HCT116 (cell line): ENCODE measurements around the gene F10. TPM values are rescaled to one million over a fixed set of nuclear protein-coding genes. Genes with fewer than 3 reads are reported as not detected.

ENCODE experiments used
- ATAC-seq: fragments of 200-7000 bp; cut with Tn5 transposase; 2 replicates; pipeline ENCODE4 v1.9.1; 2020; ENCODE audit warnings: mild to moderate bottlenecking, moderate library complexity
- BruUV-seq: library from RNA; stranded (reverse); fragments of 400-500 nt; replicated peaks from 2 replicates; lab custom pipeline; 2021; lab: Mats Ljungman, UMichigan
- CTCF ChIA-PET: fragments of 300-600 bp; sonication (Branson Sonifier 250); formaldehyde crosslinking; loops from one replicate; lab custom pipeline; 2021; ENCODE audit warnings: antibody characterized with exemption; lab: Charles Lee
- POLR2A ChIA-PET: fragments of 300-600, 350-600 bp; sonication (Branson Sonifier 250); formaldehyde crosslinking; loops from one replicate; lab custom pipeline; 2021; ENCODE audit warnings: antibody characterized with exemption; lab: Charles Lee
- RAD21 ChIA-PET, 2 experiments: fragments of 300-600 bp; sonication (Branson Sonifier 250); formaldehyde crosslinking; loops; one replicate each; lab custom pipeline; 2023; ENCODE audit warnings: low total read pairs in 2 of 2; ENCODE audit not compliant: uncharacterized antibody in 2 of 2, unreplicated experiment in 2 of 2, low non-redundant PET in 1 of 2; lab: Charles Lee
- DNase-seq: peaks from one replicate; pipeline ENCODE4 v3.0.0-alpha.2; 2010; ENCODE audit warnings: low read depth, low spot score
- H2AFZ ChIP-seq: fragments of 200-600 bp; shearing (Covaris generic), sonication (generic); 2 replicates; pipeline ENCODE4 v1.6.1; 2017; ENCODE audit warnings: low read depth, mixed run types, mixed read lengths, antibody characterized with exemption, low read length; ENCODE audit not compliant: poor library complexity, severe bottlenecking
- H3K27ac ChIP-seq: 2 replicates; pipeline ENCODE4 v1.5.1; 2012; ENCODE audit warnings: low read depth, low read length
- H3K27me3 ChIP-seq: fragments of 200-600 bp; sonication (generic); 2 replicates; pipeline ENCODE4 v1.6.1; 2016; ENCODE audit warnings: mixed run types, low read length, mixed read lengths; ENCODE audit not compliant: insufficient read depth
- H3K36me3 ChIP-seq, 2 experiments: fragments of 200-500 bp in 1 of 2; fragments of 200-600 bp in 1 of 2; sonication (Bioruptor generic) in 1 of 2; sonication (generic) in 1 of 2; 2 replicates each; pipeline versions ENCODE4 v1.5.1 to v1.6.1; 2014 to 2016; ENCODE audit warnings: low read length in 2 of 2, inconsistent platforms in 1 of 2, mixed read lengths in 1 of 2, mixed run types in 1 of 2; ENCODE audit not compliant: insufficient read depth in 2 of 2, control insufficient read depth in 1 of 2
- H3K4me1 ChIP-seq, 2 experiments: fragments of 200-600 bp in 1 of 2; sonication (generic) in 1 of 2; 2 replicates each; pipeline versions ENCODE4 v1.5.1 to v1.6.1; 2012 to 2017; ENCODE audit warnings: low read length in 2 of 2, inconsistent platforms in 1 of 2, mild to moderate bottlenecking in 1 of 2, mixed read lengths in 1 of 2, mixed run types in 1 of 2, moderate library complexity in 1 of 2; ENCODE audit not compliant: insufficient read depth in 2 of 2, control insufficient read depth in 1 of 2
- H3K4me2 ChIP-seq: fragments of 200-600 bp; sonication (generic); 2 replicates; pipeline ENCODE4 v1.6.1; 2017; ENCODE audit warnings: mixed run types, low read length, mixed read lengths
- H3K4me3 ChIP-seq, 2 experiments: fragments of 200-600 bp in 1 of 2; sonication (generic) in 1 of 2; replicated peaks in 1 of 2; 2 replicates each; pipeline ENCODE4 v1.5.1; 2011 to 2016; ENCODE audit warnings: low read length in 2 of 2, control low read depth in 1 of 2, low read depth in 1 of 2, mild to moderate bottlenecking in 1 of 2, mixed read lengths in 1 of 2, mixed run types in 1 of 2
- H3K79me2 ChIP-seq: fragments of 200-600 bp; sonication (generic); 2 replicates; pipeline ENCODE4 v1.6.1; 2017; ENCODE audit warnings: mild to moderate bottlenecking, mixed run types, low read length, moderate library complexity, mixed read lengths; ENCODE audit not compliant: insufficient read depth
- H3K9ac ChIP-seq: fragments of 200-600 bp; sonication (generic); 2 replicates; pipeline ENCODE4 v1.6.1; 2016; ENCODE audit warnings: low read length, mixed read lengths
- H3K9me2 ChIP-seq: fragments of 200-600 bp; sonication (generic), shearing (Covaris generic); 2 replicates; pipeline ENCODE4 v1.6.1; 2017; ENCODE audit warnings: mixed run types, mild to moderate bottlenecking, moderate library complexity; ENCODE audit not compliant: insufficient read depth
- H3K9me3 ChIP-seq, 2 experiments: fragments of 200-500 bp in 1 of 2; fragments of 200-600 bp in 1 of 2; sonication (Bioruptor generic) in 1 of 2; sonication (generic) in 1 of 2; 2 replicates each; pipeline ENCODE4 v1.6.1; 2014 to 2017; ENCODE audit warnings: low read length in 2 of 2, mixed read lengths in 2 of 2, inconsistent platforms in 1 of 2, low read depth in 1 of 2, mild to moderate bottlenecking in 1 of 2, mixed run types in 1 of 2, moderate library complexity in 1 of 2; ENCODE audit not compliant: control insufficient read depth in 1 of 2, insufficient read depth in 1 of 2
- H4K20me1 ChIP-seq: fragments of 200-600 bp; sonication (generic), shearing (Covaris generic); 2 replicates; pipeline ENCODE4 v1.6.1; 2017; ENCODE audit warnings: mixed run types, mild to moderate bottlenecking, moderate library complexity; ENCODE audit not compliant: insufficient read depth
- CEBPB ChIP-seq: IDR thresholded peaks from 2 replicates; pipeline ENCODE4 v1.6.1; 2012; ENCODE audit warnings: low read depth
- EGR1 ChIP-seq: IDR thresholded peaks from 2 replicates; pipeline ENCODE4 v1.6.1; 2012; ENCODE audit warnings: low read depth
- ELF1 ChIP-seq: IDR thresholded peaks from 2 replicates; pipeline ENCODE4 v1.6.1; 2012; ENCODE audit warnings: low read depth, borderline replicate concordance
- EZH2 ChIP-seq: fragments of 200-600 bp; sonication (generic); IDR thresholded peaks from 2 replicates; pipeline ENCODE4 v1.6.1; 2017; ENCODE audit warnings: antibody characterized with exemption, mixed run types
- EZH2phosphoT487 ChIP-seq: fragments of 200-600 bp; IDR thresholded peaks from 2 replicates; pipeline ENCODE4 v1.6.1; 2018; ENCODE audit warnings: antibody characterized with exemption, borderline replicate concordance
- FOSL1 ChIP-seq: IDR thresholded peaks from 2 replicates; pipeline ENCODE4 v1.6.1; 2012; ENCODE audit warnings: low read depth
- JUND ChIP-seq: IDR thresholded peaks from 2 replicates; pipeline ENCODE4 v1.6.1; 2012
- POLR2AphosphoS5 ChIP-seq: IDR thresholded peaks from 2 replicates; pipeline ENCODE4 v1.6.1; 2011; ENCODE audit warnings: mild to moderate bottlenecking, low read depth, low read length, moderate library complexity
- RAD21 ChIP-seq: IDR thresholded peaks from 2 replicates; pipeline ENCODE4 v1.6.1; 2012; ENCODE audit warnings: low read depth, mild to moderate bottlenecking
- SIN3A ChIP-seq: IDR thresholded peaks from 2 replicates; pipeline ENCODE4 v1.6.1; 2012; ENCODE audit warnings: low read depth
- SRF ChIP-seq: IDR thresholded peaks from 2 replicates; pipeline ENCODE4 v1.6.1; 2012; ENCODE audit warnings: low read depth
- TCF7L2 ChIP-seq: IDR thresholded peaks from 2 replicates; pipeline ENCODE4 v1.7.0; 2011; ENCODE audit warnings: borderline replicate concordance, inconsistent platforms; ENCODE audit not compliant: insufficient read depth, insufficient read length; ENCODE audit errors: extremely low read depth
- YY1 ChIP-seq: IDR thresholded peaks from 2 replicates; pipeline ENCODE4 v1.6.1; 2011; ENCODE audit warnings: low read length, low read depth, moderate library complexity, mild to moderate bottlenecking; ENCODE audit not compliant: insufficient replicate concordance; ENCODE audit errors: extremely low read depth
- ZFX ChIP-seq: fragments of 450-650 bp; IDR thresholded peaks from 2 replicates; pipeline ENCODE4 v1.6.1; 2017
- intact Hi-C: fragments of 100-400 bp; cut with micrococcal nuclease; formaldehyde crosslinking; loops from 2 replicates; pipeline ENCODE4 v1.10.0; 2022
- total RNA-seq: library from RNA; stranded (reverse); gene quantifications from one replicate; pipeline ENCODE4 v1.2.1, GENCODE V29; 2021; ENCODE audit not compliant: unreplicated experiment
- TF ChIP-seq, protein P1 (sequence below): IDR thresholded peaks from 2 replicates; pipeline ENCODE4 v1.6.1; 2012
- TF ChIP-seq, protein P2 (sequence below), 3 experiments: fragments of 200-600 bp in 1 of 3; sonication (generic) in 1 of 3; IDR thresholded peaks in 2 of 3; conservative IDR thresholded peaks in 1 of 3; 2 replicates each; pipeline ENCODE4 v1.5.1; 2012 to 2017; ENCODE audit warnings: low read depth in 2 of 3, low read length in 2 of 3, antibody characterized with exemption in 1 of 3, borderline replicate concordance in 1 of 3, control low read depth in 1 of 3, mild to moderate bottlenecking in 1 of 3, mixed read lengths in 1 of 3, mixed run types in 1 of 3, moderate library complexity in 1 of 3; ENCODE audit not compliant: insufficient read depth in 1 of 3
- TF ChIP-seq, protein P3 (sequence below): IDR thresholded peaks from 2 replicates; pipeline ENCODE4 v1.6.1; 2012
- TF ChIP-seq, protein P4 (sequence below): IDR thresholded peaks from 2 replicates; pipeline ENCODE4 v1.6.1; 2012; ENCODE audit warnings: low read depth
- TF ChIP-seq, protein P5 (sequence below): IDR thresholded peaks from 2 replicates; pipeline ENCODE4 v1.6.1; 2011; ENCODE audit warnings: mild to moderate bottlenecking, low read length, moderate library complexity; ENCODE audit not compliant: insufficient replicate concordance; ENCODE audit errors: extremely low read depth

F10 gene
- total RNA-seq, 1 experiment from 2014 or later: 4.0 TPM

DNA sequence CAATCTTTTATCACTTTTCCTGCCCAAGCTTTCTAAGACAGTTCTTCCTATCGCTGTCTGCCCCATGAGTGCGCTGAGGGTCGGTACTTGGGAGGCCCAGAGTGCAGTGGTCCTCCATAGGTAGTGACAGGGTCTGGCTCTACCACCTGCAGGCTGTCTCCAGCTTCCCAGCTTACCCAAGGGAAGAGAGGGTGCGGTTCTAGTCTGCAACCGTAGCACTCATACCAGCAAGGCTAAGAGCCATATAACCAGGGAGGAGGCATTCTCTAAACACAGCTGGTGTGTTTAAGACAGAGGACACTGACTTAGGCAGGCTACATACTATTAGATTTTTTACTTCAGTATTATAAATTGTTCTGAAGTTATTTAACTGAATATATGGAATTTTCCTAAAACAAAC lies 44.1 kb downstream of the F10 start:
- H3K36me3 ChIP-seq: 0 out of 4 replicates have a peak, but pooled peaks cover 0 to 8% of the 10 kb centered on the region in 2 experiments
- H3K9me2 ChIP-seq: no peaks in the 10 kb centered on the region
- RAD21 ChIA-PET: no interaction called here
- H3K27ac ChIP-seq: no peak overlapping the region
- intact Hi-C loops: no loop called here
- DNase-seq (no peak), ATAC-seq (no peak)
- H3K4me1 ChIP-seq: no peaks in the 10 kb centered on the region
- no peak overlapping the region for H3K4me3 ChIP-seq
- POLR2A ChIA-PET: no interaction called here
- H2AFZ ChIP-seq: no peak overlapping the region
- TF ChIP-seq EGR1: no peak
- TF ChIP-seq EZH2phosphoT487: no peak
- TF ChIP-seq, protein P1, sequence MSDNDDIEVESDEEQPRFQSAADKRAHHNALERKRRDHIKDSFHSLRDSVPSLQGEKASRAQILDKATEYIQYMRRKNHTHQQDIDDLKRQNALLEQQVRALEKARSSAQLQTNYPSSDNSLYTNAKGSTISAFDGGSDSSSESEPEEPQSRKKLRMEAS: no peak
- TF ChIP-seq POLR2AphosphoS5: no peak
- TF ChIP-seq, protein P2, sequence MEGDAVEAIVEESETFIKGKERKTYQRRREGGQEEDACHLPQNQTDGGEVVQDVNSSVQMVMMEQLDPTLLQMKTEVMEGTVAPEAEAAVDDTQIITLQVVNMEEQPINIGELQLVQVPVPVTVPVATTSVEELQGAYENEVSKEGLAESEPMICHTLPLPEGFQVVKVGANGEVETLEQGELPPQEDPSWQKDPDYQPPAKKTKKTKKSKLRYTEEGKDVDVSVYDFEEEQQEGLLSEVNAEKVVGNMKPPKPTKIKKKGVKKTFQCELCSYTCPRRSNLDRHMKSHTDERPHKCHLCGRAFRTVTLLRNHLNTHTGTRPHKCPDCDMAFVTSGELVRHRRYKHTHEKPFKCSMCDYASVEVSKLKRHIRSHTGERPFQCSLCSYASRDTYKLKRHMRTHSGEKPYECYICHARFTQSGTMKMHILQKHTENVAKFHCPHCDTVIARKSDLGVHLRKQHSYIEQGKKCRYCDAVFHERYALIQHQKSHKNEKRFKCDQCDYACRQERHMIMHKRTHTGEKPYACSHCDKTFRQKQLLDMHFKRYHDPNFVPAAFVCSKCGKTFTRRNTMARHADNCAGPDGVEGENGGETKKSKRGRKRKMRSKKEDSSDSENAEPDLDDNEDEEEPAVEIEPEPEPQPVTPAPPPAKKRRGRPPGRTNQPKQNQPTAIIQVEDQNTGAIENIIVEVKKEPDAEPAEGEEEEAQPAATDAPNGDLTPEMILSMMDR (IDR thresholded peaks at IDR 0.05 in 2 of 3, conservative IDR thresholded peaks at IDR 0.05 in 1 of 3; ENCODE audit: borderline replicate concordance in 1 of 3, insufficient read depth in 1 of 3, low read depth in 2 of 3, low read length in 2 of 3): no peak
- no peak for TF ChIP-seq ZFX
- no peak for TF ChIP-seq RAD21
- TF ChIP-seq EZH2: no peak
- TF ChIP-seq TCF7L2: no peak
- TF ChIP-seq CEBPB: no peak
- TF ChIP-seq, protein P3, sequence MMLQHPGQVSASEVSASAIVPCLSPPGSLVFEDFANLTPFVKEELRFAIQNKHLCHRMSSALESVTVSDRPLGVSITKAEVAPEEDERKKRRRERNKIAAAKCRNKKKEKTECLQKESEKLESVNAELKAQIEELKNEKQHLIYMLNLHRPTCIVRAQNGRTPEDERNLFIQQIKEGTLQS: no peak
- no peak for TF ChIP-seq SRF
- TF ChIP-seq, protein P4, sequence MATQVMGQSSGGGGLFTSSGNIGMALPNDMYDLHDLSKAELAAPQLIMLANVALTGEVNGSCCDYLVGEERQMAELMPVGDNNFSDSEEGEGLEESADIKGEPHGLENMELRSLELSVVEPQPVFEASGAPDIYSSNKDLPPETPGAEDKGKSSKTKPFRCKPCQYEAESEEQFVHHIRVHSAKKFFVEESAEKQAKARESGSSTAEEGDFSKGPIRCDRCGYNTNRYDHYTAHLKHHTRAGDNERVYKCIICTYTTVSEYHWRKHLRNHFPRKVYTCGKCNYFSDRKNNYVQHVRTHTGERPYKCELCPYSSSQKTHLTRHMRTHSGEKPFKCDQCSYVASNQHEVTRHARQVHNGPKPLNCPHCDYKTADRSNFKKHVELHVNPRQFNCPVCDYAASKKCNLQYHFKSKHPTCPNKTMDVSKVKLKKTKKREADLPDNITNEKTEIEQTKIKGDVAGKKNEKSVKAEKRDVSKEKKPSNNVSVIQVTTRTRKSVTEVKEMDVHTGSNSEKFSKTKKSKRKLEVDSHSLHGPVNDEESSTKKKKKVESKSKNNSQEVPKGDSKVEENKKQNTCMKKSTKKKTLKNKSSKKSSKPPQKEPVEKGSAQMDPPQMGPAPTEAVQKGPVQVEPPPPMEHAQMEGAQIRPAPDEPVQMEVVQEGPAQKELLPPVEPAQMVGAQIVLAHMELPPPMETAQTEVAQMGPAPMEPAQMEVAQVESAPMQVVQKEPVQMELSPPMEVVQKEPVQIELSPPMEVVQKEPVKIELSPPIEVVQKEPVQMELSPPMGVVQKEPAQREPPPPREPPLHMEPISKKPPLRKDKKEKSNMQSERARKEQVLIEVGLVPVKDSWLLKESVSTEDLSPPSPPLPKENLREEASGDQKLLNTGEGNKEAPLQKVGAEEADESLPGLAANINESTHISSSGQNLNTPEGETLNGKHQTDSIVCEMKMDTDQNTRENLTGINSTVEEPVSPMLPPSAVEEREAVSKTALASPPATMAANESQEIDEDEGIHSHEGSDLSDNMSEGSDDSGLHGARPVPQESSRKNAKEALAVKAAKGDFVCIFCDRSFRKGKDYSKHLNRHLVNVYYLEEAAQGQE: no peak
- TF ChIP-seq ELF1: no peak
- no peak for TF ChIP-seq JUND
- no peak for TF ChIP-seq SIN3A
- no peak for TF ChIP-seq YY1
- no peak for TF ChIP-seq FOSL1
- TF ChIP-seq, protein P5, sequence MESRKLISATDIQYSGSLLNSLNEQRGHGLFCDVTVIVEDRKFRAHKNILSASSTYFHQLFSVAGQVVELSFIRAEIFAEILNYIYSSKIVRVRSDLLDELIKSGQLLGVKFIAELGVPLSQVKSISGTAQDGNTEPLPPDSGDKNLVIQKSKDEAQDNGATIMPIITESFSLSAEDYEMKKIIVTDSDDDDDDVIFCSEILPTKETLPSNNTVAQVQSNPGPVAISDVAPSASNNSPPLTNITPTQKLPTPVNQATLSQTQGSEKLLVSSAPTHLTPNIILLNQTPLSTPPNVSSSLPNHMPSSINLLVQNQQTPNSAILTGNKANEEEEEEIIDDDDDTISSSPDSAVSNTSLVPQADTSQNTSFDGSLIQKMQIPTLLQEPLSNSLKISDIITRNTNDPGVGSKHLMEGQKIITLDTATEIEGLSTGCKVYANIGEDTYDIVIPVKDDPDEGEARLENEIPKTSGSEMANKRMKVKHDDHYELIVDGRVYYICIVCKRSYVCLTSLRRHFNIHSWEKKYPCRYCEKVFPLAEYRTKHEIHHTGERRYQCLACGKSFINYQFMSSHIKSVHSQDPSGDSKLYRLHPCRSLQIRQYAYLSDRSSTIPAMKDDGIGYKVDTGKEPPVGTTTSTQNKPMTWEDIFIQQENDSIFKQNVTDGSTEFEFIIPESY: no peak
- TF ChIP-seq, all 23 proteins: peak for 0
- no peaks in the 10 kb centered on the region for H3K9me3 ChIP-seq
- no peaks in the 10 kb centered on the region for H4K20me1 ChIP-seq
- no peaks in the 10 kb centered on the region for H3K79me2 ChIP-seq
- CTCF ChIA-PET: no interaction called here
- H3K9ac ChIP-seq: no peak overlapping the region
- H3K27me3 ChIP-seq: peaks cover 3% of the 10 kb centered on the region; the same call in 1 of the 2 replicates
- no peak overlapping the region for H3K4me2 ChIP-seq
- BruUV-seq: no TSS peak
